ENCODE measurements around the gene IBSP.

DNA sequence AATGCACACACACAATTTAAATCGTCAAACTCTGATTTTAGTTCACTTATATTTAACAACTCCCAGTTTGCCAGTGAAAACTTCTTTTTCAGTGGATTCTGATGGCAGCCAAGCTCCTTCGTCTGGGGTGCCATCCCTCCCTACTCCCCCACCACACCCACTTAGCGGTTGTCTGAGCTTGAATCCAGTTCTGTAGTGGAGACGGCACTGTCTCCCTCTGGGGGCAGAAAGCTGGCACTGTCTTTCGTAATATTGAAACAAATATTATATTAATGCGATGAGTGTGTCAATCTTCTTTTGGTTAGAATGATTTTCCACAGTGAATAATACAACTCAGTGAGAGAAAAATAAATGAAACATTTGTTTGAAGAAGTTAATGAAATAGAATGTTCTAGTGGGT, 38.9 kb downstream of the IBSP start:
- TF ChIP-seq POLR2AphosphoS5 (IDR thresholded peaks at IDR 0.05; ENCODE audit: low read depth, low read length) (no peak), TAF1 (IDR thresholded peaks at IDR 0.05; ENCODE audit: borderline replicate concordance, insufficient read depth, low read length) (no peak), SIN3A (IDR thresholded peaks at IDR 0.05; ENCODE audit: borderline replicate concordance, insufficient read depth, low read length) (no peak), FOXP2 (optimal IDR thresholded peaks at IDR 0.05; ENCODE audit: borderline replicate concordance, extremely low read depth, extremely low read length, insufficient read depth) (no peak)
- TF ChIP-seq, protein P1, sequence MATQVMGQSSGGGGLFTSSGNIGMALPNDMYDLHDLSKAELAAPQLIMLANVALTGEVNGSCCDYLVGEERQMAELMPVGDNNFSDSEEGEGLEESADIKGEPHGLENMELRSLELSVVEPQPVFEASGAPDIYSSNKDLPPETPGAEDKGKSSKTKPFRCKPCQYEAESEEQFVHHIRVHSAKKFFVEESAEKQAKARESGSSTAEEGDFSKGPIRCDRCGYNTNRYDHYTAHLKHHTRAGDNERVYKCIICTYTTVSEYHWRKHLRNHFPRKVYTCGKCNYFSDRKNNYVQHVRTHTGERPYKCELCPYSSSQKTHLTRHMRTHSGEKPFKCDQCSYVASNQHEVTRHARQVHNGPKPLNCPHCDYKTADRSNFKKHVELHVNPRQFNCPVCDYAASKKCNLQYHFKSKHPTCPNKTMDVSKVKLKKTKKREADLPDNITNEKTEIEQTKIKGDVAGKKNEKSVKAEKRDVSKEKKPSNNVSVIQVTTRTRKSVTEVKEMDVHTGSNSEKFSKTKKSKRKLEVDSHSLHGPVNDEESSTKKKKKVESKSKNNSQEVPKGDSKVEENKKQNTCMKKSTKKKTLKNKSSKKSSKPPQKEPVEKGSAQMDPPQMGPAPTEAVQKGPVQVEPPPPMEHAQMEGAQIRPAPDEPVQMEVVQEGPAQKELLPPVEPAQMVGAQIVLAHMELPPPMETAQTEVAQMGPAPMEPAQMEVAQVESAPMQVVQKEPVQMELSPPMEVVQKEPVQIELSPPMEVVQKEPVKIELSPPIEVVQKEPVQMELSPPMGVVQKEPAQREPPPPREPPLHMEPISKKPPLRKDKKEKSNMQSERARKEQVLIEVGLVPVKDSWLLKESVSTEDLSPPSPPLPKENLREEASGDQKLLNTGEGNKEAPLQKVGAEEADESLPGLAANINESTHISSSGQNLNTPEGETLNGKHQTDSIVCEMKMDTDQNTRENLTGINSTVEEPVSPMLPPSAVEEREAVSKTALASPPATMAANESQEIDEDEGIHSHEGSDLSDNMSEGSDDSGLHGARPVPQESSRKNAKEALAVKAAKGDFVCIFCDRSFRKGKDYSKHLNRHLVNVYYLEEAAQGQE (IDR thresholded peaks at IDR 0.05; ENCODE audit: insufficient read depth in 1 of 2, low read depth in 2 of 2, low read length in 2 of 2) = no peak

All from PFSK-1 (cell line).